ENCODE measurements around the gene CNTNAP2. TPM values are rescaled to one million over a fixed set of nuclear protein-coding genes. Genes with fewer than 3 reads are reported as not detected.

The CNTNAP2 gene
- total RNA-seq, 1 donor, result 1.0 TPM

- no peak overlapping the region for H3K4me3 ChIP-seq (ENCODE audit: low read length)
- H3K27me3 ChIP-seq (ENCODE audit: insufficient read depth, low read length), result no peaks in the 10 kb centered on the region
- H3K9me3 ChIP-seq (ENCODE audit: low read depth, low read length), result no peaks in the 10 kb centered on the region
- H3K4me1 ChIP-seq (ENCODE audit: insufficient read depth, low read length), result no peaks in the 10 kb centered on the region
These were observed 542.0 kb downstream of the CNTNAP2 start for GRCh38 chr7:146658604-146659003.

GRCh38 chr7:146659732-146660131, 543.1 kb downstream of the CNTNAP2 start:
- Histone ChIP-seq H3K4me3 (ENCODE audit: low read length) (no peak overlapping the region), H3K9me3 (ENCODE audit: low read depth, low read length) (no peaks in the 10 kb centered on the region), H3K4me1 (ENCODE audit: insufficient read depth, low read length) (no peaks in the 10 kb centered on the region), H3K27me3 (ENCODE audit: insufficient read depth, low read length) (no peaks in the 10 kb centered on the region)

GRCh38 chr7:146660839-146661238, 544.2 kb downstream of the CNTNAP2 start:
- Histone ChIP-seq H3K4me1 (ENCODE audit: insufficient read depth, low read length) (no peaks in the 10 kb centered on the region), H3K27me3 (ENCODE audit: insufficient read depth, low read length) (no peaks in the 10 kb centered on the region), H3K4me3 (ENCODE audit: low read length) (no peak overlapping the region), H3K9me3 (ENCODE audit: low read depth, low read length) (no peaks in the 10 kb centered on the region)

- Histone ChIP-seq H3K4me1 (ENCODE audit: insufficient read depth, low read length) (no peaks in the 10 kb centered on the region), H3K9me3 (ENCODE audit: low read depth, low read length) (no peaks in the 10 kb centered on the region), H3K4me3 (ENCODE audit: low read length) (no peak overlapping the region), H3K27me3 (ENCODE audit: insufficient read depth, low read length) (no peaks in the 10 kb centered on the region)
These were observed 544.8 kb downstream of the CNTNAP2 start for GRCh38 chr7:146661435-146661834.

GRCh38 chr7:146661929-146662328, 545.3 kb downstream of the CNTNAP2 start:
- Histone ChIP-seq H3K27me3 (ENCODE audit: insufficient read depth, low read length) (no peaks in the 10 kb centered on the region), H3K4me1 (ENCODE audit: insufficient read depth, low read length) (no peaks in the 10 kb centered on the region)

GRCh38 chr7:146665023-146665422, 548.4 kb downstream of the CNTNAP2 start:
- Histone ChIP-seq H3K9me3 (ENCODE audit: low read depth, low read length) (no peaks in the 10 kb centered on the region), H3K4me1 (ENCODE audit: insufficient read depth, low read length) (no peaks in the 10 kb centered on the region), H3K4me3 (ENCODE audit: low read length) (no peak overlapping the region), H3K27me3 (ENCODE audit: insufficient read depth, low read length) (no peaks in the 10 kb centered on the region)

More at GRCh38 chr7:146661929-146662328, 545.3 kb downstream of the CNTNAP2 start:
- Histone ChIP-seq H3K4me3 (ENCODE audit: low read length) (no peak overlapping the region), H3K9me3 (ENCODE audit: low read depth, low read length) (no peaks in the 10 kb centered on the region)

- H3K4me1 ChIP-seq (ENCODE audit: insufficient read depth, low read length), result no peaks in the 10 kb centered on the region
- H3K27me3 ChIP-seq (ENCODE audit: insufficient read depth, low read length), result no peaks in the 10 kb centered on the region
- H3K4me3 ChIP-seq (ENCODE audit: low read length), result no peak overlapping the region
- no peaks in the 10 kb centered on the region for H3K9me3 ChIP-seq (ENCODE audit: low read depth, low read length)
These were observed 553.9 kb downstream of the CNTNAP2 start for GRCh38 chr7:146670532-146670931.

GRCh38 chr7:146681487-146681886, 564.9 kb downstream of the CNTNAP2 start:
- no peaks in the 10 kb centered on the region for H3K9me3 ChIP-seq (ENCODE audit: low read depth, low read length)

GRCh38 chr7:146683439-146683838, 566.8 kb downstream of the CNTNAP2 start:
- no peaks in the 10 kb centered on the region for H3K4me1 ChIP-seq (ENCODE audit: insufficient read depth, low read length)
- no peak overlapping the region for H3K4me3 ChIP-seq (ENCODE audit: low read length)
- no peaks in the 10 kb centered on the region for H3K9me3 ChIP-seq (ENCODE audit: low read depth, low read length)
- H3K27me3 ChIP-seq (ENCODE audit: insufficient read depth, low read length), result no peaks in the 10 kb centered on the region

More at GRCh38 chr7:146681487-146681886, 564.9 kb downstream of the CNTNAP2 start:
- Histone ChIP-seq H3K4me3 (ENCODE audit: low read length) (no peak overlapping the region), H3K4me1 (ENCODE audit: insufficient read depth, low read length) (no peaks in the 10 kb centered on the region), H3K27me3 (ENCODE audit: insufficient read depth, low read length) (no peaks in the 10 kb centered on the region)

GRCh38 chr7:146690987-146691386, 574.4 kb downstream of the CNTNAP2 start:
- Histone ChIP-seq H3K27me3 (ENCODE audit: insufficient read depth, low read length) (no peaks in the 10 kb centered on the region), H3K4me1 (ENCODE audit: insufficient read depth, low read length) (no peaks in the 10 kb centered on the region), H3K4me3 (ENCODE audit: low read length) (no peak overlapping the region), H3K9me3 (ENCODE audit: low read depth, low read length) (no peaks in the 10 kb centered on the region)

- Histone ChIP-seq H3K27me3 (ENCODE audit: insufficient read depth, low read length) (no peaks in the 10 kb centered on the region), H3K4me3 (ENCODE audit: low read length) (no peak overlapping the region), H3K9me3 (ENCODE audit: low read depth, low read length) (no peaks in the 10 kb centered on the region), H3K4me1 (ENCODE audit: insufficient read depth, low read length) (no peaks in the 10 kb centered on the region)
These were observed 582.5 kb downstream of the CNTNAP2 start for GRCh38 chr7:146698995-146699610.

- no peaks in the 10 kb centered on the region for H3K27me3 ChIP-seq (ENCODE audit: insufficient read depth, low read length)
- no peaks in the 10 kb centered on the region for H3K9me3 ChIP-seq (ENCODE audit: low read depth, low read length)
- H3K4me1 ChIP-seq (ENCODE audit: insufficient read depth, low read length), result no peaks in the 10 kb centered on the region
- H3K4me3 ChIP-seq (ENCODE audit: low read length), result no peak overlapping the region
These were observed 583.5 kb downstream of the CNTNAP2 start for GRCh38 chr7:146700015-146700560.

GRCh38 chr7:146701166-146701565, 584.6 kb downstream of the CNTNAP2 start:
- H3K9me3 ChIP-seq (ENCODE audit: low read depth, low read length), result no peaks in the 10 kb centered on the region
- no peaks in the 10 kb centered on the region for H3K4me1 ChIP-seq (ENCODE audit: insufficient read depth, low read length)
- no peak overlapping the region for H3K4me3 ChIP-seq (ENCODE audit: low read length)
- H3K27me3 ChIP-seq (ENCODE audit: insufficient read depth, low read length), result no peaks in the 10 kb centered on the region

GRCh38 chr7:146702898-146703297, 586.3 kb downstream of the CNTNAP2 start:
- Histone ChIP-seq H3K27me3 (ENCODE audit: insufficient read depth, low read length) (no peaks in the 10 kb centered on the region), H3K9me3 (ENCODE audit: low read depth, low read length) (no peaks in the 10 kb centered on the region), H3K4me3 (ENCODE audit: low read length) (no peak overlapping the region), H3K4me1 (ENCODE audit: insufficient read depth, low read length) (no peaks in the 10 kb centered on the region)

- Histone ChIP-seq H3K4me3 (ENCODE audit: low read length) (no peak overlapping the region), H3K4me1 (ENCODE audit: insufficient read depth, low read length) (no peaks in the 10 kb centered on the region), H3K27me3 (ENCODE audit: insufficient read depth, low read length) (no peaks in the 10 kb centered on the region), H3K9me3 (ENCODE audit: low read depth, low read length) (no peaks in the 10 kb centered on the region)
These were observed 592.9 kb downstream of the CNTNAP2 start for GRCh38 chr7:146709451-146710027.

GRCh38 chr7:146713205-146713604, 596.6 kb downstream of the CNTNAP2 start:
- Histone ChIP-seq H3K4me1 (ENCODE audit: insufficient read depth, low read length) (no peaks in the 10 kb centered on the region), H3K9me3 (ENCODE audit: low read depth, low read length) (no peaks in the 10 kb centered on the region), H3K4me3 (ENCODE audit: low read length) (no peak overlapping the region), H3K27me3 (ENCODE audit: insufficient read depth, low read length) (no peaks in the 10 kb centered on the region)
